Measurements from ENCODE around the gene NID1. TPM values are rescaled to one million over a fixed set of nuclear protein-coding genes. Genes with fewer than 3 reads are reported as not detected.

NID1 gene
- total and polyA plus RNA-seq, 4 donors, result 21.2 to 90.1 (median 55.2) TPM

GRCh38 chr1:235990330-235990795, 74.5 kb downstream of the NID1 start:
- Histone ChIP-seq H3K9me3 (ENCODE audit: control insufficient read depth in 4 of 4, low read length in 3 of 4) (no peaks in the 10 kb centered on the region), H3K27ac (ENCODE audit: low read depth in 1 of 2, low read length in 2 of 2) (no peak overlapping the region), H3K4me1 (ENCODE audit: control insufficient read depth in 4 of 4, insufficient read depth in 4 of 4, low read length in 3 of 4) (no peaks in the 10 kb centered on the region), H3K4me3 (ENCODE audit: low read depth in 1 of 3, low read length in 3 of 3) (no peak overlapping the region), H3K9ac (ENCODE audit: low read depth in 1 of 2, low read length in 2 of 2) (no peak overlapping the region), H3K27me3 (ENCODE audit: control insufficient read depth in 4 of 4, insufficient read depth in 4 of 4, low read length in 3 of 4) (no peaks in the 10 kb centered on the region), H3K36me3 (ENCODE audit: control insufficient read depth in 4 of 4, insufficient read depth in 3 of 4, low read depth in 1 of 4, low read length in 3 of 4) (peaks cover 14 to 63% (median 45%) of the 10 kb centered on the region in 4 donors)
- no peak for DNase-seq (ENCODE audit: low spot score)
- TF ChIP-seq HNF4G (IDR thresholded peaks at IDR 0.05), result no peak
- no peak for TF ChIP-seq HNF4A (conservative IDR thresholded peaks at IDR 0.05)
- TF ChIP-seq JUND (IDR thresholded peaks at IDR 0.05), result no peak
- TF ChIP-seq ZBTB33 (IDR thresholded peaks at IDR 0.05), result no peak
- no peak for TF ChIP-seq ATF3 (IDR thresholded peaks at IDR 0.05)
- no peak for TF ChIP-seq MAX (IDR thresholded peaks at IDR 0.05)
- no peak for TF ChIP-seq CTCF (IDR thresholded peaks at IDR 0.05; ENCODE audit: low read depth, low read length, missing input control)
- no peak for TF ChIP-seq YY1 (IDR thresholded peaks at IDR 0.05)
- TF ChIP-seq RAD21 (IDR thresholded peaks at IDR 0.05), result no peak
- TF ChIP-seq REST (IDR thresholded peaks at IDR 0.05), result no peak
- no peak for TF ChIP-seq EGR1 (IDR thresholded peaks at IDR 0.05; ENCODE audit: low read depth in 2 of 2)
- no peak for TF ChIP-seq FOXA1 (IDR thresholded peaks at IDR 0.05)
- WGBS, result 63% methylated on average over 3 of the region's 3 CpGs

- TF ChIP-seq TAF1 (conservative IDR thresholded peaks at IDR 0.05), result no peak
- TF ChIP-seq EGR1 (IDR thresholded peaks at IDR 0.05; ENCODE audit: low read depth in 2 of 2), result no peak
- no peak for TF ChIP-seq YY1 (IDR thresholded peaks at IDR 0.05)
- 91% methylated on average over 1 of the region's 1 CpG for WGBS
- Histone ChIP-seq H3K4me1 (ENCODE audit: control insufficient read depth in 4 of 4, insufficient read depth in 4 of 4, low read length in 3 of 4) (peaks cover 0 to 1% (median 0%) of the 10 kb centered on the region in 4 donors), H3K36me3 (ENCODE audit: control insufficient read depth in 4 of 4, insufficient read depth in 3 of 4, low read depth in 1 of 4, low read length in 3 of 4) (peaks cover 14 to 66% (median 48%) of the 10 kb centered on the region in 4 donors), H3K27ac (ENCODE audit: low read depth in 1 of 2, low read length in 2 of 2) (no peak overlapping the region), H3K9me3 (ENCODE audit: control insufficient read depth in 4 of 4, low read length in 3 of 4) (no peaks in the 10 kb centered on the region), H3K4me3 (ENCODE audit: low read depth in 1 of 3, low read length in 3 of 3) (no peak overlapping the region), H3K27me3 (ENCODE audit: control insufficient read depth in 4 of 4, insufficient read depth in 4 of 4, low read length in 3 of 4) (no peaks in the 10 kb centered on the region), H3K9ac (ENCODE audit: low read depth in 1 of 2, low read length in 2 of 2) (no peak overlapping the region)
- DNase-seq (ENCODE audit: low spot score), result no peak
Measured at GRCh38 chr1:235989105-235989504, 75.8 kb downstream of the NID1 start.
